NCI-H748 (cell line): ENCODE results near the gene ISL2.

Source experiments
- DNase-seq: peaks from one replicate; lab custom pipeline; 2025; ENCODE audit not compliant: unreplicated experiment; lab: John Stamatoyannopoulos, UW

ISL2 gene

DNA sequence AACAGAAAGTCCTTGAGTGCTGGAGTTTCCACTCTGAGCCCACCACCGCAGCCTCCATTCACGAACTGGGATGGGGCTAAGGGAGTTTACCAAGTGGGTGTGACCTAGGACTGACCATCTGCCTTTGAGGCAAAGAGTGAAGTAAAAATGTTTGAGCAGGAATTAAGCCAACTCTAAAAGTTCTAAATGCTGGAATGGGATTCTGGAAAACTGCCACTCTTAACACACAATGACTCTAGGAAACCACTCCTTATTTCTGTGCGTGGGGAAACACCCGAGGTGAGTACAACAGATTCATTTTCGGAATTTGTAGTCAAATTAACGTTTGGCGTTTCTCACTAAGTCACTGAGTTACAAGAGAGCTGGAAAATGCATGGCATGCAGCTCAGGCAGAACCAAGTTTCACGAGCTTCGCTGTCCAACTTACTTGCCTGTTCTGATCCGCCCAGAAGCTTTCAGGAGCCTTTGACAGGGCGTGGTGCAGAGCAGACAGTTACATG is 31.6 kb downstream of the ISL2 start:
- DNase-seq = no peak

GRCh38 chr15:76376029-76376428 is 39.5 kb downstream of the ISL2 start:
- no peak for DNase-seq

- DNase-seq = no peak
These were observed 40.2 kb downstream of the ISL2 start for GRCh38 chr15:76376816-76377215.

DNA sequence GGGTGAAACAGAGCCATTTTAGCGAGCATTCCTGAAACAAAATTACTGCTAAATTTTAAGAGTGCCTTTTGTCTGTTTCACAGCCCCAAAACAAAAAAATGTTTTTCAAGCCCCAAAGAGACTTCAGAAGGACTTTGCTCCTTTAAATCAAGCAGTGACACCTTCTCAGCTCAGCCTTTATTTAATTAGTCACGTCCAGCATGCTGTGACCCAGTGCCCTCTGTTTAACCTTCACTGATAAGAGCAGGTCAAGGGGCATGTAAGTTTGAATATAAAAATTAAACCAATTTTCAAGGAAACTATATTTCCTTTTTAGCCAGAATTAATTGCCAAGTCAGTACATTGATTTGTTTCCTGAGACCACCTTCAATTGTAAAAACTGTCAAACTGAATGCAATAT is 40.6 kb downstream of the ISL2 start:
- DNase-seq = no peak

DNA sequence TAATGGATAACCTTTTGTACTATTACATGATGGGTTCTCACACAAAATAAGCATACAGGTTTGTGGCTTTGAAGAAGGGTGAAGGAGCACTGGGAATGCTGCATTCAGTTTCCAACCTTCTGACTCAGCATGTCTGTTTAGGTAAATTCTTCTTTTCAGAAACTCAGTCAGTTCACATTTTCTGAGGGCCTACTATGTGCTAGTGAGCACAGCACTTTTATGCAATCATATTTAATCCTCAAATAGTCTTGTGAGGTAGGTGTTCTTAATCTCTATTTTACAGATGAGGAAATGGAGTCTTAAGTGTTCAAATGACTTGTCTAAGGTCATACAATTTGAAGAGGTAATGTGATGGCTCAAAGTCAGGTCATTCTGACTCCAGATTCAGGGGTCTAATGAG is 41.2 kb downstream of the ISL2 start:
- no peak for DNase-seq

DNA sequence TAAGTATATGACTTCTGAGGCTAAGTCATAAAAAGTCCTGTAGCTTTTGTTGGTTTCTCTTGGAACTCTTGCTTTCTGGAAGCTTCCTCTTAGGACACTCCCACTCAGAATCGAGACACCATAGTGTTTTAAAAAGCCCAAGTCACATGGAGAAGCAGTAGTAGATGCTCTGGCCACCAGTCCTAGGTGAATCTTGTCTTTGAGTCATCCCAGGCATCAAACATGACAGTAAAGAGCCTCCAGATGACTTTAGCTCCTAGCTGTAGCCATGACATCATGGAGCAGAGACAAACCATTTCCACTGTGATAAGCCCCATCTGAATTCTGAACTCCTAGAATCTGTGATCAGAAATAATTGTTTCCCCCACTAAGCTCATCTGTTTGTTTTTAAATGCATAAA is 42.1 kb downstream of the ISL2 start:
- no peak for DNase-seq

DNA sequence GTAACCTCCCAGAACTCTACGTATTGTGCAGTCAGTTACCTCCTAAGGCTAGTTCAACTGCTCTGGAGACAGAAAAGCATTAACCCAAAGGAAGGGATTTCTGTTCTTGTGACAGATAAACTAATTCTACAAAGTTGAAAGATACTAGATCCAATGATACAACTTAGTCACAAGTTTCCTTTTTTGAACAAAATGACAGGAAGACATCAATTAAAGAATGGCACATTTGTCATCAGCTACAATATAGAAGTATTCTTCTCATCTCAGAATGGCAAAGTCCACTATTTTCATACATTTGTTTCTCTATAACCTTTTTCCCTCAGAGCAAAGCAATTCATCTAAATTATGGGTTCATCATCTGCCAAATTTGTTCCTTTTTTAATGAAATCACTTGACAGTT is 43.7 kb downstream of the ISL2 start:
- no peak for DNase-seq

- DNase-seq = no peak
These were observed 44.8 kb downstream of the ISL2 start for GRCh38 chr15:76381366-76381765.

DNA sequence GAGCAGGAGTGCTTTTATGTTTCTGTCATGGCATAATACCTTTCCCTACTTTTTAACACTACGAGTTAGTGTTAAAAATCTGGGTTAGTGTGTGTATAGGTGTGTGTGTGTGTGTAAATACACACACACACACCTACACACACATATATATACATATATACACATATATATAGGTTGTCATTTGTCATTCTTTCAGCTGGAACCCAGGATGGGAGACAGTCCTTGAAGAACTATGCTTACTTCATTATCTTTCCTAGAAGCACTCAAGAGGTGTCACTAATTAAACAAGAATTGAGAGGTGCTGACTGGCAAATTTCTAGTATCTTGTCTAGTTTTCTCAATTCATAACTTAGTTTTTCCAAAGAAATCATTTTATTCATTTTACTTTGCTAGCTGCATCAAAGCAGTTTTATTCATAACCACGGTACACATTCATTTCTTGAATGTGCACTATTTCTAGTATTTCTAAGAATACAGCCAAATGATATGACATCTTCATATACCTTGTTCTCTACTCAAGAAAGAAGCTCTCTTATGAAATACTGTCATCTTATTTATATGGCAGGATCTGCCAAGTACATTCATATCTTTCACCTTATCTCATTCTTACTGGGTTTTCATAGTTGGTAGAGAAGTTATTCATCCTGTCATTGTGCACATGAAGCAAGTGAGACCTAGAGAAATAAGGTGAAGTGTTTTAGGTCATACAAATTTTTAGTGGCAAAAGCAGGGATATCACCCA is 46.6 kb downstream of the ISL2 start:
- no peak for DNase-seq

DNA sequence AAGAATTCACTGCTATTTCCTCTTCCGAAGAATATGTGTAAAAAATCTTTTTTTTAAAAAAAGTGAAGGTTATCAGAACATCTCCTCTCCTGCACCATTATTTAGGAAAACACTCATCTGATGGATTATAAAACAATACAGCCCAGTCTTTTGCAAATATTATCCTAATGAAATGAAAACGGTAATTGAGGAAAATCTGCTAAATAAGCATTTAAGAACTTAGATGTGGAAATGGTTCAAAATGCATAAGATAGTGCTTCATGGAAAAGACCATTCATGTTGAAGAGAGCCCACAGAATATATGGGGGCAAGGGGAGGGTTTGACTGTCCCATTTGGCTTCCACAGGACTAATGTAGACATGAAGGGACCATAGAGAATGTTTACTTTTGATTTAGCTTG is 47.8 kb downstream of the ISL2 start:
- DNase-seq = no peak

GRCh38 chr15:76386178-76386577 is 49.6 kb downstream of the ISL2 start:
- DNase-seq = no peak

DNA sequence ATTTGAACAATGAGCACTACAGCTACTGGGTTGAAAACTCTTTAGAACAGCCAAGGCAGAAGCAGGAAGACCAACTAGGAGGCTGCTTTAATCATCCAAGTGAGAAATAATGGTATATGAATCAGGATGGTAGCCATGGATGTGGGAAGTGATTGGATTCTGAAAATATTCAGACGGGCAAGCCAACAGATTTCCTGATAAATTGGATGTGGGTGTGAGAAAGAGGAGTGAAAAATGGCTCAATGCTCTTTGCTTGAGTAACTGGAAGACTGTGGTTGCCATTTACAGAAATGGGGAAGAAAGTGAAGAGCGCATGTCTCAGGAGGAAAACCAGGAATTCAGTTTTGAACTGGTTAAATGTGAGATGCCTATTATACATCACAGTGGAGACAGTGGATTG is 50.4 kb downstream of the ISL2 start:
- no peak for DNase-seq

DNA sequence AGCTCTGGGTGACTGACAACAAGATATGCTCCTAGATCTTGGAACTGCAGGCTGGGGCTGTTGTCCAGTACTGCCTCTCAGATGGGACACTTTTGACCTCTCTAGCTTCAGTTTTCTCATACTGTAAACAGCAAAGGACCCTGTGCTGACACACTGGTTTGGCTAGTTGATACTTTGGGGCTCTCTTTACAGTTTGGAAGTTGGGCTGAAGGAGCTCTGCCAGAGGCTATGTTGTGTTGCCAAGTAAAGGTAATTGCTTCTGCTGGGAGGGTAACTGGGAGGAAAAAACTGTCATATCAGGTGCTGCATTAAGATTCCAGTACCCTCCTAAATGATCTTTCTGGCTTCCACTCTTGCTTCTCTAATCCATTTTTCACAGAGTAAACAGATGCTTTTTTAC is 54.0 kb downstream of the ISL2 start:
- no peak for DNase-seq

DNA sequence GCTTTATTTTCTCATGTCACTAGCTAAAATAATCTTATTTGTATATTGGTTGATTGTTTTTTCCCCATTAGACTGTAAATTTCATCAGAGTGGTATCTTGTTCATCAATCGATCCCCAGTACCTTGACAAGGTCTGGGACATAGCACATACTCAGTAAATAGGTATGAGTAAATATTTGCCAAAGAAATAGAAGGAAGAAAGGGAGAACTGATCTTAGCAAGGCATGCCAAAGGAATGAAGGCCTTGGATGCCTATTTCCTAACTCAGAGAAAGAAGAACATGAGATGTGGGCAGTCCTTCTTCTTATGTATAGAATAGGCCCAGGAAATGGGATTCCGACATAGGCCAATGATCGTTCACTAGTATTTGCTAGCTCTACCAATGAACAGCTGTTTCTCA is 54.7 kb downstream of the ISL2 start:
- no peak for DNase-seq

DNA sequence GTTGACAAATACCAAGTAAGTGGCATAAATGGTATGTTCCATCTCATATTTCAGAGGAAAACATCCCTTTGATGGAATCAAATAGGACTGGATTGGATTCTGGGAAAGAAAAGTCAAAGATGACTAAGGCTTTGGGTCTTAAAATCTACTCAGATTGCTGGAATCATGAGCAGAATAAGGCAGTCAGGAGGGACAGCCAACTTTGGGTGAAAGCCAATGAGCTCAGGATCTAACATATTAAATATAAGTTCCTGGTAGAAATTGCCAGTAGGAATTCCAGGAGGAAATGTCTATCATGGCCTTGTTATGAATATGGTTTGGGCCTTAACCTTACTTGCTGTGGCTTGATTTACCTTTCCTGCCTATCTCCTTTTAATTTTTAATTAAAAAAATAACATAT is 55.3 kb downstream of the ISL2 start:
- no peak for DNase-seq
